Neural progenitor cell (in vitro differentiated cells): Measurements from ENCODE around the gene TMBIM1.

Source experiments
- EZH2phosphoT487 ChIP-seq: fragments of 200-600 bp; sonication (generic); IDR thresholded peaks from 2 replicates; pipeline ENCODE4 v1.6.1; 2017; ENCODE audit warnings: antibody characterized with exemption
- TF ChIP-seq, protein P1 (sequence below): fragments of 200-600 bp; sonication (generic); IDR thresholded peaks from 2 replicates; pipeline ENCODE4 v1.5.1; 2017; ENCODE audit warnings: antibody characterized with exemption, mild to moderate bottlenecking

DNA sequence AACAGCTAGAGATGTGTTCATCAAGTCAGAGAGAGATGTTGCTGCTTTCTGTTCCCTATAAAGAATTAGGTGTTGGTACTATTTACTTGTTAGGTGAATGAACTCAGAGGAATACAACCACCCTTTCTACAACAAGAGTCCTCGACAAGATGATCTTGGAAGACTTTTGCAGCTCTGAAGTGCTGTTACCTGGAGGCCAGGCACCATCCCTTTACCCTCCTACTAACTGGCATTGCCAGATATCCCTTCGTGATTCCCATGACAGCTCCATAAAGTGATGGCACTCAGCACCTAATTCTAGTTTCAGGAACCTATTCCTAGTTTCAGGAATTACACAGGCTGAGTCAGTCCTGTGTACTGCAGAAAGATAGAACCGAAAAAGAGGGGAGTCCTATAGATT, 65.4 kb downstream of the TMBIM1 start:
- TF ChIP-seq, protein P1, sequence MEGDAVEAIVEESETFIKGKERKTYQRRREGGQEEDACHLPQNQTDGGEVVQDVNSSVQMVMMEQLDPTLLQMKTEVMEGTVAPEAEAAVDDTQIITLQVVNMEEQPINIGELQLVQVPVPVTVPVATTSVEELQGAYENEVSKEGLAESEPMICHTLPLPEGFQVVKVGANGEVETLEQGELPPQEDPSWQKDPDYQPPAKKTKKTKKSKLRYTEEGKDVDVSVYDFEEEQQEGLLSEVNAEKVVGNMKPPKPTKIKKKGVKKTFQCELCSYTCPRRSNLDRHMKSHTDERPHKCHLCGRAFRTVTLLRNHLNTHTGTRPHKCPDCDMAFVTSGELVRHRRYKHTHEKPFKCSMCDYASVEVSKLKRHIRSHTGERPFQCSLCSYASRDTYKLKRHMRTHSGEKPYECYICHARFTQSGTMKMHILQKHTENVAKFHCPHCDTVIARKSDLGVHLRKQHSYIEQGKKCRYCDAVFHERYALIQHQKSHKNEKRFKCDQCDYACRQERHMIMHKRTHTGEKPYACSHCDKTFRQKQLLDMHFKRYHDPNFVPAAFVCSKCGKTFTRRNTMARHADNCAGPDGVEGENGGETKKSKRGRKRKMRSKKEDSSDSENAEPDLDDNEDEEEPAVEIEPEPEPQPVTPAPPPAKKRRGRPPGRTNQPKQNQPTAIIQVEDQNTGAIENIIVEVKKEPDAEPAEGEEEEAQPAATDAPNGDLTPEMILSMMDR: no peak
- TF ChIP-seq EZH2phosphoT487: no peak
